ENCODE results near the gene STAT5B.

The STAT5B gene

GRCh38 chr17:42284566-42284965 is 8.4 kb upstream of the STAT5B start:
- DNase-seq (ENCODE audit: low read depth) = no peak

GRCh38 chr17:42284024-42284369 is 7.8 kb upstream of the STAT5B start:
- no peak for DNase-seq (ENCODE audit: low read depth)

- no peak for DNase-seq (ENCODE audit: low read depth)
These were observed 7.2 kb upstream of the STAT5B start for GRCh38 chr17:42283241-42284023.

DNA sequence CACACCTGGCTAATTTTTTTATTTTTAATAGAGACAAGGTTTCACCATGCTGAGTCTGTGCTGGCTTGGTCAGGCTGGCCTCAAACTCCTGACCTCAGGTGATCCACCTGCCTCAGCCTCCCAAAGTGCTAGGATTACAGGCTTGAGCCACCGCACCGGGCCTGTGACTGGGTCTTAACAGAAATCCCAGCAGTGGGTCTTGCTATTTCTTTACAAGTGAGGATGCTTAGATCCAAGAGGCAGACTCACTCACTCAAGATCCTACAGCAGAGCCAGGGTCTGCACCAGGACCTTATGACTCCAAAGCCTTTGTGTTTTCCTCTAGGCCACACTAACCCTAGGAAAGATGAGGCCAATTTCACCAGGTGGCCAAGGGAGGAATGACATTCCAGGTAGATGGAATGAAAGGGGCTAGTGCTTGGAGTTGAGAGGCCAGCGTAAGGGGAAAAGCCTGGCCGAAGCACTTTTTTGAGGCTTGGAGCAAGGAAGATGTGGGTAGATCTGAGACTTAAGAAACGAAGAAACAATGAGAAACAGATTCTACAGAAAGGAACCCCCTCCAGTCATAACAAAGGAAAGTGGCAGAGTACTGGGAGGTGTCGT is 6.4 kb upstream of the STAT5B start:
- no peak for DNase-seq (ENCODE audit: low read depth)

GRCh38 chr17:42281571-42282096 is 5.4 kb upstream of the STAT5B start:
- DNase-seq (ENCODE audit: low read depth) = no peak

DNA sequence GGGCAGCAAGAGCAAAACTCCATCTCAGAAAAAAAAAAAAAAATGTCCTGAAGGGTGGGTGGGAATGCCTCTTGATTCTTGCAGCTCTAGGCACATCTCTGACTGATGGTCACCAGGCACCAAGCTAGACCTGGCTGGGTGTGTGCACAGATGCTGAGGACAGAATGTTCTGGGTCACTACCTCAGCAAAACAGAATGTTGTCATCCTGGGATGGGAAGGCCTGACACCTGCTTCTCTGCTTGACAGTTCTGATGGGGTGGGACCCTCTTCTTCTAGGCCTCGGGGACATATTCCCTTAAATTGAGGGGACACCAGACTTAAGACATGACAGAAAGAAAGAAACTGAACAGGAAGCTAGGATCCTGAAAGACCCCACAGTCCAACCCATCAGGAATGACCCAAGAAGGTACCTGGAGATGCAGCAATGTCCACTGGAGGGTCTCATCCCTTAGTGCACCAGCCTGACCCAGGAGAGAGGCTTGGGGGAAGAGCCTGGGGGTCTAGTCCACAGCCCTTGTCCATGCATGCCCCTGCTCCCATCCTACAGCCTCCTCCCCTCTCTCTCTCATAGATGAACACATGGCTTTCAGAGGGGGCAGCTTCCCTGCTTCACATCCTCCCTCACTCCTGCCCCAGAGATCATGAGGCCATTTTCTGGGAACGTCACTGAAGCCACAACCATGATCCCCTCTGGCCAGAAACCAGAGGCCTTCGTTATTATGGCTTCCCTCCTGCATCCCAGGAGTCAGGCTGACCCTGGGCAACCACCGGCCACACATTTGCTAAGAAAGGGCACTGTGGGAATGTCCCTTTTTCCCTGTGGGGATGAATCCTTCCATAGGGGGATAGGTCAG is 3.8 kb upstream of the STAT5B start:
- DNase-seq (ENCODE audit: low read depth) = no peak

GRCh38 chr17:42277342-42277712 is 1.1 kb upstream of the STAT5B start:
- DNase-seq (ENCODE audit: low read depth) = no peak

DNA sequence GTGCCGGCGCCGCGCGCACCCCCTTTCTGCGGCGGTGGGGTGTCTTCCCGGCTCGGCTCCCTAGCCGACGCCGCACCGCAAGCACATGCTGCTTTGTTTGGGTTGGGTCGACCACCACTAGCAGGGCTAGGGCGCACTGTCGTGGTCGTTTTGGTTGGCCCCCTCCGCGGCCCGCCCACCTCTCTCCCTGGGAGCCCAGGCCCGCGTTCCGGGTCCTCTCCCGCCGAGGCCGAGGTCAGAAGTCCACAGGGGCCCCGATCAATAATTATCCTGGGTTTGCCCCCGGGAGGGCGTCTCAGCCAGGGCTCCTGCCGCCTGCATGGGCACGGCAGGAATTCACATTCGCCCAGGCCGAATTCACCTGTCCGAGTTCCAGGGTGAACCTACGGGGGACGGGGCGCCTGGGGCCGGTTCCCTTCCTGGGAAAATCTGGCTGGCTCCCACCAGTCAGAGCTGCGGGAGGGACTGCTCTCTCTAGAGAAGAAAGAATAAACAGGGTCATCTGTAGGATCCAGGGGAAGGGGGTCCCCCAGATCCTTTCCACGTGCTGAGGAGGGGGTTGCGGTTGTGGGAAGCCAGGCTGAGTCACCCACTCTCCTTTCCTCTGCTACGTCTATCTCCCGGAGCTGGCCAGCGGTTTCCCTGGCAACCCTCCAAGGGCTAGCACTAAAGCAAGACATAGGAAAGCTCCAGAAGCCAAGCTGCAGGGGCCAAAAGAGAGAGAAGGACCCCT is 584 bp upstream of the STAT5B start:
- no peak for DNase-seq (ENCODE audit: low read depth)

DNA sequence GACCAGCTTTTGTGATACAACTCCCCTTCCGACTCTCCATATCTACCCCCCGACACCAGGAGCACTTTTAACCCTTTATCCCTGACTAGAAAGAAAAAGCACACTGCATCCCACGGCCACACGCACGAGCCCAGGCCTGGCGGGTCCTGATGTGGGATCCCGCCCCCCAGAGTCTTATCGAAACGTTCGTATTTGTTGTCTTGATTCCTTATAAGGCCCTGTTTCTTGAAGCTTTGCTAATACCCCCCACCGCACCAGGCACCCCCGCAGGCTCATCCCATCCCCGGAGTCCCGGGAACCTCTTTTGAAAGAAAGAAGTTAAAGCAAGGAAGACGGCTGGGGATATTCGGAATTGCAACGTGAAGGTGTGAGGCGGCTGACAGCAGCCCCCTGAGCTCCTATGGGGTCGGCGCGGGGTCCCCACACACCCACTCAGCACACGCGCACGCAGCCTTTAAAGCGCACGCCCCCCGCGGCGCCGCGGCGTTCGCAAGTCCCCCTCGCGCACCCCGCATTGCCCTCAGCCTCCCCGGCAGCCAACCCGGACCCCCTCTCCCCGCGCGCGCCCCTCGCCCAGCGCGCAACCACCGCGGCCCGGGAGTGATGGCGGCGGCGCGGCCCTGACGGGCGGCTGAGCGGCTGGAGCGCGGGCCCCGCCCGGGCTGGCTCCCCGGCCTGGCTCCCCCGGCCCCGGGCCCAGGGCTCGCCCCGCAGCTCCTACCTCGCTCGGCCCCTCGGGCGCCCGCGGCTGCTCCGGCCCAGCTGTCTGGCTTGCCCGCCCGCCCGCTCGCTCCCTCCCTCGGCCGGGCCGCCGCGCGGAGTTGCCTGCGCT is 448 bp downstream of the STAT5B start:
- DNase-seq (ENCODE audit: low read depth) = no peak

GRCh38 chr17:42274812-42275526 is 1.2 kb downstream of the STAT5B start:
- no peak for DNase-seq (ENCODE audit: low read depth)

DNA sequence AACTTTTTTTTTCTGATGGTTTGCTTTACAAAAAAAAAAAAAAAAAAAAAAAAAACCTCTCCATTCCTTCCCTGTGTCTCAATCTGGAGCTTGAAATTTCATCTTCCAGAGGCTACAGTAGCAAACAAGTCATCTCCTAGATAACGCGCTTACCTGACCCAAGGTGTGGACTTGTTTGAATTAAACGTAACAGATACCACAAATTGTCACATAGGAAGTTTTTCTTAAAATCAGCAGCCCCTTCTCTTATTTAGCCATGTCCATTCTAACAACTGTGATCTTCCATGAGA is 2.0 kb downstream of the STAT5B start:
- DNase-seq (ENCODE audit: low read depth) = no peak

GRCh38 chr17:42273474-42274252 is 2.5 kb downstream of the STAT5B start:
- DNase-seq (ENCODE audit: low read depth) = no peak

- DNase-seq (ENCODE audit: low read depth) = no peak
These were observed 3.9 kb downstream of the STAT5B start for GRCh38 chr17:42272162-42272907.

GRCh38 chr17:42271779-42272035 is 4.5 kb downstream of the STAT5B start:
- DNase-seq (ENCODE audit: low read depth) = no peak

GRCh38 chr17:42271006-42271778 is 5.0 kb downstream of the STAT5B start:
- DNase-seq (ENCODE audit: low read depth) = no peak

GRCh38 chr17:42270596-42270995 is 5.6 kb downstream of the STAT5B start:
- DNase-seq (ENCODE audit: low read depth) = no peak

DNA sequence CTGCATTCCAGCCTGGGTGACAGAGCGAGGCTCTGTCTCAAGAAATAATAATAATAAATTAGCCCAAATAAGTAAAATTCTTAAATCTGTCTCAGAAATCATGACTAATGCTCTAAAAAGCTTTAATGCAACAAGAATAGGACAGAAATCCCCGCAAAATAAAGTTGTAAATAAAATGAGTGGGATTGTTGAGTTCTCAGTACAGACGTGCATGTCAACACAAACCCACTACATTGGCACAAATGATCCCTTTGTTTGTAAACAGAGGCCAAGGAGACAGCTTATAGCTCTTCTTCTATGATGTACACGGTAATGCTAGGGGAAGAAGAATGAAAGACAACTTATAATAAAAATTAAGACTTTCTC is 6.0 kb downstream of the STAT5B start:
- no peak for DNase-seq (ENCODE audit: low read depth)

GRCh38 chr17:42268236-42268635 is 8.0 kb downstream of the STAT5B start:
- DNase-seq (ENCODE audit: low read depth) = no peak
